T47D (cell line): Measurements from ENCODE around the gene CUL9.

ENCODE experiments used
- DNase-seq, 2 experiments: peaks; one replicate each; pipeline versions ENCODE4 v3.0.0 to v3.0.0-alpha.2; 2011 to 2012; ENCODE audit warnings: low read depth in 1 of 2, low spot score in 1 of 2
- JUND ChIP-seq: IDR thresholded peaks from 2 replicates; pipeline ENCODE4 v1.6.1; 2012; ENCODE audit warnings: low read depth
- in situ Hi-C: cut with HindIII; loops from 2 replicates; pipeline ENCODE4 v1.10.0; 2016; ENCODE audit warnings: low sequenced_read_pairs, low pct_unique_long_range_greater_than_20kb

CUL9 gene

GRCh38 chr6:43192911-43193310 is 10.9 kb downstream of the CUL9 start:
- TF ChIP-seq JUND: no peak
- in situ Hi-C loops: no loop called here
- no peak for DNase-seq

- no peak for TF ChIP-seq JUND
- in situ Hi-C loops: no loop called here
- DNase-seq: no peak
Observed at GRCh38 chr6:43193929-43194328, 11.9 kb downstream of the CUL9 start.

- DNase-seq: no peak
- TF ChIP-seq JUND: no peak
- in situ Hi-C loops: no loop called here
Observed at GRCh38 chr6:43196337-43196736, 14.3 kb downstream of the CUL9 start.

- in situ Hi-C loops: no loop called here
- no peak for TF ChIP-seq JUND
Observed at GRCh38 chr6:43199912-43200311, 17.9 kb downstream of the CUL9 start.

GRCh38 chr6:43200541-43200940 is 18.5 kb downstream of the CUL9 start:
- no peak for TF ChIP-seq JUND
- in situ Hi-C loops: no loop called here
- no peak for DNase-seq

More at GRCh38 chr6:43199912-43200311, 17.9 kb downstream of the CUL9 start:
- DNase-seq: no peak

- TF ChIP-seq JUND: no peak
- DNase-seq: no peak
- in situ Hi-C loops: no loop called here
Observed at GRCh38 chr6:43202451-43202850, 20.5 kb downstream of the CUL9 start.

- in situ Hi-C loops: no loop called here
- DNase-seq: no peak
- no peak for TF ChIP-seq JUND
Observed at GRCh38 chr6:43203029-43203717, 21.2 kb downstream of the CUL9 start.

GRCh38 chr6:43203718-43204095 is 21.7 kb downstream of the CUL9 start:
- in situ Hi-C loops: no loop called here
- no peak for TF ChIP-seq JUND
- DNase-seq: no peak

- in situ Hi-C loops: no loop called here
- no peak for TF ChIP-seq JUND
- no peak for DNase-seq
Observed at GRCh38 chr6:43204271-43205105, 22.5 kb downstream of the CUL9 start.

- no peak for TF ChIP-seq JUND
- no peak for DNase-seq
- in situ Hi-C loops: no loop called here
Observed at GRCh38 chr6:43205849-43206248, 23.9 kb downstream of the CUL9 start.

- in situ Hi-C loops: no loop called here
Observed at GRCh38 chr6:43207286-43207685, 25.3 kb downstream of the CUL9 start.

GRCh38 chr6:43211955-43212354 is 30.0 kb downstream of the CUL9 start:
- in situ Hi-C loops: no loop called here

More at GRCh38 chr6:43207286-43207685, 25.3 kb downstream of the CUL9 start:
- no peak for TF ChIP-seq JUND
- DNase-seq: no peak

GRCh38 chr6:43213431-43213830 is 31.4 kb downstream of the CUL9 start:
- no peak for TF ChIP-seq JUND
- in situ Hi-C loops: no loop called here
- no peak for DNase-seq

More at GRCh38 chr6:43211955-43212354, 30.0 kb downstream of the CUL9 start:
- peak in 1 of 2 experiments; percentile 21 for DNase-seq
- TF ChIP-seq JUND: no peak

GRCh38 chr6:43215066-43215465 is 33.1 kb downstream of the CUL9 start:
- TF ChIP-seq JUND: no peak
- in situ Hi-C loops: no loop called here
- DNase-seq: no peak
